H9 (cell line): ENCODE measurements around the gene SIX5. TPM values are rescaled to one million over a fixed set of nuclear protein-coding genes. Genes with fewer than 3 reads are reported as not detected.

Experiments used
- DNase-seq: peaks from one replicate; pipeline ENCODE4 v3.0.0-alpha.2; 2017
- H2AFZ ChIP-seq: one replicate; pipeline ENCODE4 v1.6.1; 2013; ENCODE audit warnings: mild to moderate bottlenecking, low read length, control low read depth, moderate library complexity
- H2AK5ac ChIP-seq: 2 replicates; pipeline ENCODE4 v1.6.1; 2013; ENCODE audit warnings: low read length, control low read depth, mixed read lengths; ENCODE audit not compliant: insufficient read length
- H2BK120ac ChIP-seq: one replicate; pipeline ENCODE4 v1.6.1; 2013; ENCODE audit warnings: low read depth, mild to moderate bottlenecking, low read length, control low read depth, inconsistent platforms; ENCODE audit not compliant: poor library complexity, severe bottlenecking
- H2BK12ac ChIP-seq: 2 replicates; pipeline ENCODE4 v1.6.1; 2013; ENCODE audit warnings: low read length, control low read depth, mixed read lengths, low read depth; ENCODE audit not compliant: insufficient read length
- H2BK15ac ChIP-seq: 2 replicates; pipeline ENCODE4 v1.6.1; 2013; ENCODE audit warnings: low read depth, low read length, control low read depth
- H2BK20ac ChIP-seq: one replicate; pipeline ENCODE4 v1.6.1; 2013; ENCODE audit warnings: low read depth, mild to moderate bottlenecking, low read length, control low read depth, inconsistent platforms; ENCODE audit not compliant: poor library complexity, severe bottlenecking
- H2BK5ac ChIP-seq: 2 replicates; pipeline ENCODE4 v1.6.1; 2013; ENCODE audit warnings: low read length, control low read depth, mixed read lengths; ENCODE audit not compliant: insufficient read length
- H3K14ac ChIP-seq: 2 replicates; pipeline ENCODE4 v1.6.1; 2013; ENCODE audit warnings: low read length, control low read depth; ENCODE audit not compliant: insufficient read depth
- H3K18ac ChIP-seq: 2 replicates; pipeline ENCODE4 v1.6.1; 2013; ENCODE audit warnings: low read depth, mild to moderate bottlenecking, mixed read lengths, low read length, control low read depth; ENCODE audit not compliant: insufficient read length
- H3K23ac ChIP-seq: 2 replicates; pipeline ENCODE4 v1.6.1; 2013; ENCODE audit warnings: low read length, control low read depth, mixed read lengths, low read depth; ENCODE audit not compliant: insufficient read length
- H3K23me2 ChIP-seq: 2 replicates; pipeline ENCODE4 v1.6.1; 2013; ENCODE audit warnings: low read depth, mild to moderate bottlenecking, mixed read lengths, low read length, control low read depth; ENCODE audit not compliant: insufficient read length, poor library complexity, severe bottlenecking
- H3K27ac ChIP-seq: 2 replicates; pipeline ENCODE4 v1.5.1; 2013; ENCODE audit warnings: low read length, control low read depth, mixed read lengths, low read depth; ENCODE audit not compliant: insufficient read length
- H3K27me3 ChIP-seq: 2 replicates; pipeline ENCODE4 v1.6.1; 2013; ENCODE audit warnings: low read length, control low read depth, inconsistent platforms; ENCODE audit not compliant: insufficient read depth
- H3K4ac ChIP-seq: 2 replicates; pipeline ENCODE4 v1.6.1; 2013; ENCODE audit warnings: low read depth, mild to moderate bottlenecking, control low read depth, inconsistent platforms, low read length, moderate library complexity
- H3K4me1 ChIP-seq: 2 replicates; pipeline ENCODE4 v1.6.1; 2013; ENCODE audit warnings: low read length, control low read depth, inconsistent platforms; ENCODE audit not compliant: insufficient read depth
- H3K4me2 ChIP-seq: 2 replicates; pipeline ENCODE4 v1.6.1; 2013; ENCODE audit warnings: low read length, control low read depth, mixed read lengths; ENCODE audit not compliant: insufficient read length, insufficient read depth
- H3K56ac ChIP-seq: 2 replicates; pipeline ENCODE4 v1.6.1; 2013; ENCODE audit warnings: low read depth, mild to moderate bottlenecking, mixed read lengths, low read length, control low read depth; ENCODE audit not compliant: insufficient read length
- H3K79me1 ChIP-seq: 2 replicates; pipeline ENCODE4 v1.6.1; 2013; ENCODE audit warnings: low read depth, mild to moderate bottlenecking, moderate library complexity, low read length, control low read depth, inconsistent platforms; ENCODE audit not compliant: insufficient read depth, poor library complexity, severe bottlenecking
- H3K79me2 ChIP-seq: 2 replicates; pipeline ENCODE4 v1.6.1; 2013; ENCODE audit warnings: low read length, control low read depth, inconsistent platforms; ENCODE audit not compliant: insufficient read depth
- H3K9ac ChIP-seq: 2 replicates; pipeline ENCODE4 v1.6.1; 2013; ENCODE audit warnings: low read length, control low read depth, mixed read lengths; ENCODE audit not compliant: insufficient read length; ENCODE audit errors: extremely low read depth
- H3K9me3 ChIP-seq: one replicate; pipeline ENCODE4 v1.6.1; 2013; ENCODE audit warnings: low read depth, low read length, inconsistent platforms; ENCODE audit not compliant: control insufficient read depth
- H3T11ph ChIP-seq: one replicate; pipeline ENCODE4 v1.6.1; 2013; ENCODE audit warnings: mild to moderate bottlenecking, low read length, control low read depth, inconsistent platforms
- H4K20me1 ChIP-seq: one replicate; pipeline ENCODE4 v1.6.1; 2013; ENCODE audit not compliant: control insufficient read depth, insufficient read length, insufficient read depth
- H4K5ac ChIP-seq: 2 replicates; pipeline ENCODE4 v1.6.1; 2013; ENCODE audit warnings: low read depth, mild to moderate bottlenecking, mixed read lengths, low read length, control low read depth; ENCODE audit not compliant: insufficient read length
- H4K8ac ChIP-seq: replicated peaks from 2 replicates; pipeline ENCODE4 v1.6.1; 2013; ENCODE audit warnings: low read length, control low read depth, mixed read lengths, low read depth; ENCODE audit not compliant: insufficient read length
- H4K91ac ChIP-seq: 2 replicates; pipeline ENCODE4 v1.6.1; 2013; ENCODE audit warnings: low read depth, mild to moderate bottlenecking, moderate library complexity, mixed read lengths, low read length, control low read depth; ENCODE audit not compliant: insufficient read length
- H3K27ac Mint-ChIP-seq, 3 experiments: 2 replicates in 2 of 3; 3 replicates in 1 of 3; pipeline ENCODE4 v1.8.0; 2020 to 2021; ENCODE audit warnings: mixed read lengths in 3 of 3, mild to moderate bottlenecking in 1 of 3, moderate library complexity in 1 of 3
- H3K27me3 Mint-ChIP-seq: 2 replicates; pipeline ENCODE4 v1.8.0; 2021; ENCODE audit warnings: low read depth, mild to moderate bottlenecking, moderate library complexity, mixed read lengths
- H3K36me3 Mint-ChIP-seq, 3 experiments: 2 replicates in 2 of 3; 3 replicates in 1 of 3; pipeline ENCODE4 v1.8.0; 2020 to 2021; ENCODE audit warnings: low read depth in 3 of 3, mixed read lengths in 3 of 3; ENCODE audit not compliant: insufficient read depth in 1 of 3
- H3K4me1 Mint-ChIP-seq, 2 experiments: 2 replicates each; pipeline ENCODE4 v1.8.0; 2020; ENCODE audit warnings: mixed read lengths in 2 of 2
- H3K4me3 Mint-ChIP-seq, 2 experiments: 2 replicates in 1 of 2; 3 replicates in 1 of 2; pipeline ENCODE4 v1.8.0; 2020 to 2021; ENCODE audit warnings: mild to moderate bottlenecking in 2 of 2, mixed read lengths in 2 of 2, moderate library complexity in 1 of 2
- H3K9me3 Mint-ChIP-seq, 2 experiments: 2 replicates in 1 of 2; 3 replicates in 1 of 2; pipeline ENCODE4 v1.8.0; 2020; ENCODE audit warnings: mild to moderate bottlenecking in 2 of 2, mixed read lengths in 2 of 2, moderate library complexity in 1 of 2
- CTCF ChIP-seq: fragments of 200-600 bp; sonication (generic); conservative IDR thresholded peaks from 3 replicates; pipeline ENCODE4 v1.8.0; 2021; ENCODE audit warnings: antibody characterized with exemption, mild to moderate bottlenecking
- WGBS: extraction: QIAGEN DNeasy Blood & Tissue Kit; methylation state at CpG from one replicate; pipeline ENCODE4 v1.1.7; 2013; ENCODE audit warnings: missing lambda C conversion rate, low lambda C conversion rate, mixed read lengths; ENCODE audit not compliant: insufficient read length; ENCODE audit errors: extremely low coverage; 5-methylcytosine and 5-hydroxymethylcytosine counted together
- total RNA-seq: library from RNA; stranded (reverse); gene quantifications from 2 replicates; pipeline ENCODE4 v1.2.1, GENCODE V29; 2021

The SIX5 gene
- total RNA-seq, 1 experiment from 2014 or later: 41.7 TPM

DNA sequence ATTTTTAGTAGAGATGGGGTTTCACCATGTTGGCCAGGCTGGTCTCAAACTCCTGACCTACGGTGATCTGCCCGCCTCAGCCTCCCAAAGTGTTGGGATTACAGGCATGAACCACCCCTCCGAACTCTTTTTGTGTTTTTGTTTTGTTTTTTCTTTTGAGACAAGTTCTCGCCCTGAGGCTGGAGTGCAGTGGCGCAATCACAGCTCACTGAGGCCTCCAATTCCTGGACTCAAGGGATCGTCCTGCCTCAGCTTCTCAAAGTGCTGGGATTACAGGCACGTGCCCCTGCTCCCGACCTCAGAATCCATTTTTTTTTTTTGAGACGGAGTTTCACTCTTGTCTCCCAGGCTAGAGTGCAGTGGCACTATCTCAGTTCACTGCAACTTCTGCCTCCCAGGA lies 11.4 kb downstream of the SIX5 start:
- no peak for DNase-seq
- no peak overlapping the region for H4K5ac ChIP-seq
- H3K27ac ChIP-seq: no peak overlapping the region
- H2AK5ac ChIP-seq: no peak overlapping the region
- Mint-ChIP-seq H3K36me3 (no peaks in the 10 kb centered on the region), H3K4me3 (no peak overlapping the region), H3K27me3 (peaks cover 34% of the 10 kb centered on the region), H3K4me1 (peaks cover 3 to 12% of the 10 kb centered on the region in 2 experiments; a peak in 3 of 4 replicates), H3K27ac (no peak overlapping the region), H3K9me3 (no peaks in the 10 kb centered on the region)
- no peaks in the 10 kb centered on the region for H3K23me2 ChIP-seq
- no peaks in the 10 kb centered on the region for H4K20me1 ChIP-seq
- H3K4me2 ChIP-seq: no peak overlapping the region
- no peak overlapping the region for H2BK5ac ChIP-seq
- no peak overlapping the region for H2AFZ ChIP-seq
- no peak overlapping the region for H3K14ac ChIP-seq
- H2BK15ac ChIP-seq: no peak overlapping the region
- no peak overlapping the region for H2BK20ac ChIP-seq
- H4K91ac ChIP-seq: no peak overlapping the region
- no peaks in the 10 kb centered on the region for H3K4me1 ChIP-seq
- no peak overlapping the region for H3K4ac ChIP-seq
- no peaks in the 10 kb centered on the region for H3K79me1 ChIP-seq
- WGBS: no CpG with 5 or more reads among the region's 9 CpGs
- H3K27me3 ChIP-seq: no peaks in the 10 kb centered on the region
- no peak overlapping the region for H4K8ac ChIP-seq
- no peak overlapping the region for H3K18ac ChIP-seq
- no peak overlapping the region for H3K56ac ChIP-seq
- H3K9ac ChIP-seq: no peak overlapping the region
- no peak for TF ChIP-seq CTCF
- no peaks in the 10 kb centered on the region for H3K79me2 ChIP-seq
- no peak overlapping the region for H3T11ph ChIP-seq
- no peak overlapping the region for H3K23ac ChIP-seq
- H3K9me3 ChIP-seq: no peaks in the 10 kb centered on the region
- no peak overlapping the region for H2BK12ac ChIP-seq
- no peak overlapping the region for H2BK120ac ChIP-seq
